NCI-H187 treated with DMSO at 0.1 percent for 48 hours (cell line): ENCODE results near the gene GPR176.

ENCODE experiments used
- DNase-seq: peaks from one replicate; lab custom pipeline; 2025; lab: John Stamatoyannopoulos, UW

GPR176 gene

GRCh38 chr15:39804026-39804425, 116.0 kb downstream of the GPR176 start:
- no peak for DNase-seq

- no peak for DNase-seq
Measured at GRCh38 chr15:39803016-39803415, 117.0 kb downstream of the GPR176 start.

- DNase-seq = no peak
Measured at GRCh38 chr15:39801641-39802309, 118.3 kb downstream of the GPR176 start.

GRCh38 chr15:39799552-39800011, 120.5 kb downstream of the GPR176 start:
- DNase-seq = no peak

- no peak for DNase-seq
Measured at GRCh38 chr15:39798382-39798781, 121.7 kb downstream of the GPR176 start.

- no peak for DNase-seq
Measured at GRCh38 chr15:39797407-39797806, 122.7 kb downstream of the GPR176 start.

- no peak for DNase-seq
Measured at GRCh38 chr15:39796601-39797000, 123.5 kb downstream of the GPR176 start.

GRCh38 chr15:39795486-39795885, 124.6 kb downstream of the GPR176 start:
- DNase-seq = no peak

- no peak for DNase-seq
Measured at GRCh38 chr15:39794954-39795353, 125.1 kb downstream of the GPR176 start.

- DNase-seq = no peak
Measured at GRCh38 chr15:39793923-39794322, 126.1 kb downstream of the GPR176 start.

- no peak for DNase-seq
Measured at GRCh38 chr15:39792844-39793335, 127.2 kb downstream of the GPR176 start.

- no peak for DNase-seq
Measured at GRCh38 chr15:39792025-39792843, 127.8 kb downstream of the GPR176 start.

- no peak for DNase-seq
Measured at GRCh38 chr15:39789736-39790135, 130.3 kb downstream of the GPR176 start.

- no peak for DNase-seq
Measured at GRCh38 chr15:39788800-39789565, 131.1 kb downstream of the GPR176 start.

- DNase-seq = no peak
Measured at GRCh38 chr15:39788108-39788507, 132.0 kb downstream of the GPR176 start.

- DNase-seq = no peak
Measured at GRCh38 chr15:39787479-39787878, 132.6 kb downstream of the GPR176 start.

- no peak for DNase-seq
Measured at GRCh38 chr15:39786447-39787056, 133.5 kb downstream of the GPR176 start.

GRCh38 chr15:39785841-39786240, 134.2 kb downstream of the GPR176 start:
- no peak for DNase-seq

- DNase-seq = no peak
Measured at GRCh38 chr15:39785139-39785538, 134.9 kb downstream of the GPR176 start.

- no peak for DNase-seq
Measured at GRCh38 chr15:39784638-39785037, 135.4 kb downstream of the GPR176 start.

- no peak for DNase-seq
Measured at GRCh38 chr15:39784125-39784524, 135.9 kb downstream of the GPR176 start.

GRCh38 chr15:39783244-39783820, 136.7 kb downstream of the GPR176 start:
- DNase-seq = no peak
